GM21390 (cell line): ENCODE measurements around the gene CCSER1.
"Not testable (repeated sequence)": the region's sequence is repeated elsewhere in the genome, so short reads cannot be mapped to it uniquely, and the experiment has no call there.

Experiments used
- ATAC-seq: cut with Tn5 transposase; IDR thresholded peaks from one replicate; pipeline ENCODE4 v1.9.1; 2021; ENCODE audit not compliant: unreplicated experiment

CCSER1 gene

GRCh38 chr4:91319556-91320268, 1192.5 kb downstream of the CCSER1 start:
- no peak for ATAC-seq

- ATAC-seq, result no peak
These were observed 1195.8 kb downstream of the CCSER1 start for GRCh38 chr4:91322961-91323360.

- ATAC-seq, result no peak
These were observed 1198.3 kb downstream of the CCSER1 start for GRCh38 chr4:91325495-91325894.

- not testable (repeated sequence) for ATAC-seq
These were observed 1199.0 kb downstream of the CCSER1 start for GRCh38 chr4:91326167-91326566.

- no peak for ATAC-seq
These were observed 1203.5 kb downstream of the CCSER1 start for GRCh38 chr4:91330555-91331137.

- no peak for ATAC-seq
These were observed 1213.6 kb downstream of the CCSER1 start for GRCh38 chr4:91340822-91341221.

GRCh38 chr4:91345632-91346031, 1218.4 kb downstream of the CCSER1 start:
- ATAC-seq, result no peak

GRCh38 chr4:91356496-91356895, 1229.3 kb downstream of the CCSER1 start:
- not testable (repeated sequence) for ATAC-seq

GRCh38 chr4:91358016-91358415, 1230.8 kb downstream of the CCSER1 start:
- peak; percentile 44 for ATAC-seq

- ATAC-seq, result not testable (repeated sequence)
These were observed 1231.4 kb downstream of the CCSER1 start for GRCh38 chr4:91358621-91359020.

- ATAC-seq, result no peak
These were observed 1232.1 kb downstream of the CCSER1 start for GRCh38 chr4:91359041-91360031.

GRCh38 chr4:91362125-91362524, 1234.9 kb downstream of the CCSER1 start:
- no peak for ATAC-seq

- ATAC-seq, result no peak
These were observed 1239.4 kb downstream of the CCSER1 start for GRCh38 chr4:91366554-91366953.

- ATAC-seq, result no peak
These were observed 1241.9 kb downstream of the CCSER1 start for GRCh38 chr4:91369116-91369515.

- ATAC-seq, result no peak
These were observed 1246.4 kb downstream of the CCSER1 start for GRCh38 chr4:91373546-91373945.

- ATAC-seq, result not testable (repeated sequence)
These were observed 1278.2 kb downstream of the CCSER1 start for GRCh38 chr4:91405431-91405830.

GRCh38 chr4:91422011-91422410, 1294.8 kb downstream of the CCSER1 start:
- no peak for ATAC-seq

- no peak for ATAC-seq
These were observed 1299.5 kb downstream of the CCSER1 start for GRCh38 chr4:91426725-91427124.

GRCh38 chr4:91427171-91427570, 1300.0 kb downstream of the CCSER1 start:
- no peak for ATAC-seq

- no peak for ATAC-seq
These were observed 1307.4 kb downstream of the CCSER1 start for GRCh38 chr4:91434631-91435030.

- ATAC-seq, result no peak
These were observed 1309.4 kb downstream of the CCSER1 start for GRCh38 chr4:91436556-91436955.

GRCh38 chr4:91447168-91447567, 1320.0 kb downstream of the CCSER1 start:
- no peak for ATAC-seq
